CD14-positive monocyte (primary cell): ENCODE data around the gene TNNT2. TPM values are rescaled to one million over a fixed set of nuclear protein-coding genes. Genes with fewer than 3 reads are reported as not detected.

Experiments used
- DNase-seq, 3 donors: peaks; one replicate each; pipeline ENCODE4 v3.0.0-alpha.2; 2011 to 2022
- H2AFZ ChIP-seq: 2 replicates; pipeline ENCODE4 v1.6.0; 2012; ENCODE audit warnings: mild to moderate bottlenecking, low read depth, low read length, inconsistent platforms; ENCODE audit not compliant: insufficient read depth, poor library complexity, severe bottlenecking
- H3K27ac ChIP-seq, 2 donors: 1 replicate in 1 of 2; 2 replicates in 1 of 2; pipeline ENCODE4 v1.5.1; 2012 to 2013; ENCODE audit warnings: low read length in 2 of 2, control low read depth in 1 of 2, inconsistent platforms in 1 of 2, low read depth in 1 of 2, mild to moderate bottlenecking in 1 of 2
- H3K27me3 ChIP-seq, 2 donors: one replicate each; pipeline versions ENCODE4 v1.6.0 to v1.6.1; 2011 to 2013; ENCODE audit warnings: low read length in 2 of 2; ENCODE audit not compliant: control insufficient read depth in 2 of 2, insufficient read depth in 2 of 2
- H3K36me3 ChIP-seq, 2 donors: replicated peaks in 1 of 2; 1 replicate in 1 of 2; 2 replicates in 1 of 2; pipeline versions ENCODE4 v1.5.1 to v1.6.1; 2012 to 2013; ENCODE audit warnings: low read length in 2 of 2, control low read depth in 1 of 2, inconsistent platforms in 1 of 2, mild to moderate bottlenecking in 1 of 2; ENCODE audit not compliant: insufficient read depth in 2 of 2, control insufficient read depth in 1 of 2
- H3K4me1 ChIP-seq, 2 donors: 1 replicate in 1 of 2; 2 replicates in 1 of 2; pipeline versions ENCODE4 v1.5.1 to v1.6.1; 2012 to 2013; ENCODE audit warnings: low read length in 2 of 2, control low read depth in 1 of 2, inconsistent platforms in 1 of 2, mild to moderate bottlenecking in 1 of 2, moderate library complexity in 1 of 2; ENCODE audit not compliant: insufficient read depth in 2 of 2, control insufficient read depth in 1 of 2
- H3K4me2 ChIP-seq: replicated peaks from 2 replicates; pipeline ENCODE3; 2012; ENCODE audit warnings: low read length, moderate library complexity, mild to moderate bottlenecking; ENCODE audit not compliant: poor library complexity, severe bottlenecking; ENCODE audit errors: extremely low read depth
- H3K4me3 ChIP-seq, 3 experiments: fragments of 200-600 bp in 1 of 3; sonication (generic) in 1 of 3; replicated peaks in 1 of 3; 1 replicate in 2 of 3; 2 replicates in 1 of 3; pipeline ENCODE4 v1.5.1; 2011 to 2013; ENCODE audit warnings: low read length in 3 of 3, mild to moderate bottlenecking in 3 of 3, control low read depth in 2 of 3, low read depth in 2 of 3, inconsistent platforms in 1 of 3, moderate library complexity in 1 of 3
- H3K79me2 ChIP-seq: 2 replicates; pipeline ENCODE4 v1.6.0; 2012; ENCODE audit warnings: mild to moderate bottlenecking, control low read depth, inconsistent platforms, low read length, moderate library complexity; ENCODE audit not compliant: insufficient read depth
- H3K9ac ChIP-seq: 2 replicates; pipeline ENCODE4 v1.6.0; 2017; ENCODE audit warnings: low read length, mild to moderate bottlenecking; ENCODE audit not compliant: insufficient read depth, poor library complexity, severe bottlenecking
- H3K9me3 ChIP-seq, 2 donors: replicated peaks in 1 of 2; 1 replicate in 1 of 2; 2 replicates in 1 of 2; pipeline versions ENCODE4 v1.5.1 to v1.6.1; 2012 to 2013; ENCODE audit warnings: low read length in 2 of 2, control low read depth in 1 of 2; ENCODE audit not compliant: control insufficient read depth in 1 of 2, insufficient read depth in 1 of 2
- H4K20me1 ChIP-seq: 2 replicates; pipeline ENCODE4 v1.6.0; 2012; ENCODE audit warnings: mild to moderate bottlenecking, low read length, control low read depth, moderate library complexity; ENCODE audit not compliant: insufficient read depth
- H3K27ac Mint-ChIP-seq, 7 donors: one replicate each; pipeline ENCODE4 v1.8.0; 2020; ENCODE audit warnings: mild to moderate bottlenecking in 7 of 7, mixed read lengths in 7 of 7, moderate library complexity in 6 of 7, inconsistent platforms in 2 of 7
- H3K27me3 Mint-ChIP-seq, 3 donors: one replicate each; pipeline ENCODE4 v1.8.0; 2021 to 2022; ENCODE audit warnings: low read depth in 3 of 3, mild to moderate bottlenecking in 3 of 3, mixed read lengths in 3 of 3, moderate library complexity in 3 of 3, inconsistent platforms in 1 of 3
- H3K36me3 Mint-ChIP-seq, 2 donors: one replicate each; pipeline ENCODE4 v1.8.0; 2020; ENCODE audit warnings: mixed read lengths in 2 of 2, inconsistent platforms in 1 of 2, mild to moderate bottlenecking in 1 of 2
- H3K4me1 Mint-ChIP-seq: one replicate; pipeline ENCODE4 v1.8.0; 2020; ENCODE audit warnings: mild to moderate bottlenecking, mixed read lengths
- H3K4me3 Mint-ChIP-seq, 2 donors: one replicate each; pipeline ENCODE4 v1.8.0; 2020; ENCODE audit warnings: mild to moderate bottlenecking in 2 of 2, mixed read lengths in 2 of 2, moderate library complexity in 1 of 2
- H3K9me3 Mint-ChIP-seq, 7 donors: one replicate each; pipeline ENCODE4 v1.8.0; 2020 to 2022; ENCODE audit warnings: mixed read lengths in 7 of 7, mild to moderate bottlenecking in 6 of 7, moderate library complexity in 6 of 7, inconsistent platforms in 2 of 7
- WGBS: methylation state at CpG from one replicate; pipeline ENCODE4 v1.1.5; 2013; ENCODE audit warnings: missing lambda C conversion rate; ENCODE audit not compliant: insufficient coverage; 5-methylcytosine and 5-hydroxymethylcytosine counted together
- intact Hi-C, 2 donors: fragments of 100-400 bp; cut with micrococcal nuclease; formaldehyde crosslinking; loops; one replicate each; pipeline versions ENCODE4 v1.15.0 to v1.15.1; 2023
- polyA plus RNA-seq, 3 donors: library from polyadenylated mRNA; depleted of rRNA in 1 of 3; unstranded in 2 of 3; stranded (reverse) in 1 of 3; fragments of 300-500 nt in 2 of 3; fragments of >200 nt in 1 of 3; fragmentation: Illumina TruSeq in 2 of 3; gene quantifications; 1 replicate in 2 of 3; 2 replicates in 1 of 3; pipeline ENCODE4 v1.2.3, GENCODE V29; 2012 to 2021
- TF ChIP-seq, protein P1 (sequence below): fragments of 200-600 bp; IDR thresholded peaks from one replicate; pipeline ENCODE4 v1.8.0; 2022; ENCODE audit warnings: antibody characterized with exemption, mild to moderate bottlenecking

Gene TNNT2
- polyA plus RNA-seq, 3 donors: not detected

GRCh38 chr1:201313086-201313485, 64.4 kb downstream of the TNNT2 start:
- Mint-ChIP-seq H3K4me1 (no peaks in the 10 kb centered on the region), H3K36me3 (no peaks in the 10 kb centered on the region), H3K27ac (no peak overlapping the region), H3K4me3 (no peak overlapping the region), H3K9me3 (peaks cover 0 to 2% (median 0%) of the 10 kb centered on the region in 7 donors), H3K27me3 (peaks cover 9 to 30% (median 18%) of the 10 kb centered on the region in 3 donors)
- H3K4me3 ChIP-seq: no peak overlapping the region
- H3K27me3 ChIP-seq: peaks cover 0 to 16% of the 10 kb centered on the region in 2 donors
- TF ChIP-seq, protein P1, sequence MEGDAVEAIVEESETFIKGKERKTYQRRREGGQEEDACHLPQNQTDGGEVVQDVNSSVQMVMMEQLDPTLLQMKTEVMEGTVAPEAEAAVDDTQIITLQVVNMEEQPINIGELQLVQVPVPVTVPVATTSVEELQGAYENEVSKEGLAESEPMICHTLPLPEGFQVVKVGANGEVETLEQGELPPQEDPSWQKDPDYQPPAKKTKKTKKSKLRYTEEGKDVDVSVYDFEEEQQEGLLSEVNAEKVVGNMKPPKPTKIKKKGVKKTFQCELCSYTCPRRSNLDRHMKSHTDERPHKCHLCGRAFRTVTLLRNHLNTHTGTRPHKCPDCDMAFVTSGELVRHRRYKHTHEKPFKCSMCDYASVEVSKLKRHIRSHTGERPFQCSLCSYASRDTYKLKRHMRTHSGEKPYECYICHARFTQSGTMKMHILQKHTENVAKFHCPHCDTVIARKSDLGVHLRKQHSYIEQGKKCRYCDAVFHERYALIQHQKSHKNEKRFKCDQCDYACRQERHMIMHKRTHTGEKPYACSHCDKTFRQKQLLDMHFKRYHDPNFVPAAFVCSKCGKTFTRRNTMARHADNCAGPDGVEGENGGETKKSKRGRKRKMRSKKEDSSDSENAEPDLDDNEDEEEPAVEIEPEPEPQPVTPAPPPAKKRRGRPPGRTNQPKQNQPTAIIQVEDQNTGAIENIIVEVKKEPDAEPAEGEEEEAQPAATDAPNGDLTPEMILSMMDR: no peak
- H3K79me2 ChIP-seq: no peaks in the 10 kb centered on the region
- H3K4me2 ChIP-seq: no peak overlapping the region
- no peaks in the 10 kb centered on the region for H4K20me1 ChIP-seq
- H3K36me3 ChIP-seq: no peaks in the 10 kb centered on the region
- H2AFZ ChIP-seq: no peak overlapping the region
- H3K9me3 ChIP-seq: no peaks in the 10 kb centered on the region
- no peaks in the 10 kb centered on the region for H3K4me1 ChIP-seq
- H3K9ac ChIP-seq: no peak overlapping the region
- DNase-seq: no peak
- WGBS: 96% methylated on average over 15 of the region's 16 CpGs
- no peak overlapping the region for H3K27ac ChIP-seq
- intact Hi-C loops: no loop called here

- TF ChIP-seq, protein P1: no peak
- Mint-ChIP-seq H3K9me3 (no peaks in the 10 kb centered on the region), H3K27me3 (peaks cover 9 to 28% (median 18%) of the 10 kb centered on the region in 3 donors), H3K4me1 (no peaks in the 10 kb centered on the region), H3K36me3 (no peaks in the 10 kb centered on the region), H3K27ac (no peak overlapping the region), H3K4me3 (no peak overlapping the region)
- H4K20me1 ChIP-seq: no peaks in the 10 kb centered on the region
- no peaks in the 10 kb centered on the region for H3K9me3 ChIP-seq
- no peaks in the 10 kb centered on the region for H3K4me1 ChIP-seq
- intact Hi-C loops: no loop called here
- H3K79me2 ChIP-seq: no peaks in the 10 kb centered on the region
- no peak overlapping the region for H3K4me3 ChIP-seq
- no peak overlapping the region for H2AFZ ChIP-seq
- H3K9ac ChIP-seq: no peak overlapping the region
- WGBS: 92% methylated on average over 3 of the region's 7 CpGs
- no peak overlapping the region for H3K27ac ChIP-seq
- peaks cover 0 to 16% of the 10 kb centered on the region in 2 donors for H3K27me3 ChIP-seq
- H3K36me3 ChIP-seq: no peaks in the 10 kb centered on the region
- H3K4me2 ChIP-seq: no peak overlapping the region
- no peak for DNase-seq
These were observed 65.2 kb downstream of the TNNT2 start for GRCh38 chr1:201312298-201312697.
